GM23248 (cell line): ENCODE data around the gene TOPBP1. TPM values are rescaled to one million over a fixed set of nuclear protein-coding genes. Genes with fewer than 3 reads are reported as not detected.
"Not testable (repeated sequence)": the region's sequence is repeated elsewhere in the genome, so short reads cannot be mapped to it uniquely, and the experiment has no call there.

Experiments used
- DNase-seq: peaks from one replicate; pipeline ENCODE4 v3.0.0-alpha.2; 2015
- H2AFZ ChIP-seq: fragments of 200-600 bp; sonication (generic); 2 replicates; pipeline ENCODE4 v1.6.1; 2016; ENCODE audit warnings: antibody characterized with exemption
- H3F3A ChIP-seq: fragments of 200-600 bp; sonication (generic); 2 replicates; pipeline ENCODE4 v1.6.1; 2016; ENCODE audit warnings: mild to moderate bottlenecking, antibody characterized with exemption, mixed run types; ENCODE audit not compliant: insufficient read depth
- H3K27ac ChIP-seq: fragments of 200-600 bp; sonication (generic); 2 replicates; pipeline ENCODE4 v1.5.1; 2016; ENCODE audit warnings: mild to moderate bottlenecking
- H3K27me3 ChIP-seq: fragments of 200-600 bp; sonication (generic); replicated peaks from 2 replicates; pipeline ENCODE4 v1.6.1; 2016; ENCODE audit warnings: mild to moderate bottlenecking; ENCODE audit not compliant: insufficient read depth
- H3K36me3 ChIP-seq: fragments of 200-600 bp; sonication (generic); 2 replicates; pipeline ENCODE4 v1.6.1; 2016; ENCODE audit warnings: low read depth, mild to moderate bottlenecking
- H3K4me1 ChIP-seq: fragments of 200-600 bp; sonication (generic); 2 replicates; pipeline ENCODE4 v1.6.1; 2016; ENCODE audit warnings: mild to moderate bottlenecking; ENCODE audit not compliant: insufficient read depth
- H3K4me2 ChIP-seq: fragments of 200-600 bp; sonication (generic); one replicate; pipeline ENCODE4 v1.6.1; 2016; ENCODE audit warnings: mild to moderate bottlenecking; ENCODE audit not compliant: unreplicated experiment
- H3K4me3 ChIP-seq: fragments of 200-600 bp; sonication (generic); 2 replicates; pipeline ENCODE4 v1.5.1; 2016; ENCODE audit warnings: mild to moderate bottlenecking
- H3K79me2 ChIP-seq: fragments of 200-600 bp; sonication (generic); 2 replicates; pipeline ENCODE4 v1.6.1; 2016; ENCODE audit warnings: mild to moderate bottlenecking; ENCODE audit not compliant: insufficient read depth
- H3K9ac ChIP-seq: fragments of 200-600 bp; sonication (generic); 2 replicates; pipeline ENCODE4 v1.6.1; 2016; ENCODE audit warnings: mild to moderate bottlenecking
- H3K9me2 ChIP-seq: fragments of 200-600 bp; sonication (generic); 2 replicates; pipeline ENCODE4 v1.6.1; 2016; ENCODE audit warnings: mixed run types, mild to moderate bottlenecking, moderate library complexity; ENCODE audit not compliant: insufficient read depth
- H3K9me3 ChIP-seq: fragments of 200-600 bp; sonication (generic); one replicate; pipeline ENCODE4 v1.6.1; 2017; ENCODE audit warnings: low read depth
- H4K20me1 ChIP-seq: fragments of 200-600 bp; sonication (generic); 2 replicates; pipeline ENCODE4 v1.6.0; 2016; ENCODE audit not compliant: insufficient read depth
- EZH2 ChIP-seq: fragments of 200-600 bp; sonication (generic); IDR thresholded peaks from 2 replicates; pipeline ENCODE4 v1.6.1; 2018; ENCODE audit warnings: antibody characterized with exemption, mild to moderate bottlenecking; ENCODE audit not compliant: insufficient read depth, poor library complexity, severe bottlenecking
- EZH2phosphoT487 ChIP-seq: fragments of 200-600 bp; sonication (generic); IDR thresholded peaks from 2 replicates; pipeline ENCODE4 v1.6.1; 2018; ENCODE audit warnings: antibody characterized with exemption, moderate library complexity, mild to moderate bottlenecking, low read depth; ENCODE audit not compliant: insufficient read depth
- WGBS, 2 experiments: methylation state at CpG; one replicate each; pipeline ENCODE4 v1.1.6; 2015 to 2017; ENCODE audit warnings: low lambda C conversion rate in 2 of 2, low coverage in 1 of 2; ENCODE audit errors: missing lambda C conversion rate in 2 of 2; 5-methylcytosine and 5-hydroxymethylcytosine counted together
- in situ Hi-C: fragments of 300-500 bp; cut with MboI; formaldehyde crosslinking; loops from 2 replicates; pipeline ENCODE4 v1.15.0; 2020
- polyA plus RNA-seq: library from polyadenylated mRNA; unstranded; fragments of >200 nt; fragmentation: Nextera tagmentation; extraction: Ambion mirVana; gene quantifications from 2 replicates; pipeline ENCODE4 v1.2.1, GENCODE V29; 2016
- total RNA-seq: library from RNA; depleted of rRNA; stranded (reverse); fragments of >200 nt; shearing (Covaris generic); gene quantifications from 2 replicates; pipeline ENCODE4 v1.2.3, GENCODE V29; 2014

TOPBP1 gene
- total and polyA plus RNA-seq, 2 experiments from 2014 or later: 9.4 to 21.0 TPM

- H3K4me2 ChIP-seq: no peak overlapping the region
- no peaks in the 10 kb centered on the region for H3K27me3 ChIP-seq
- no peak overlapping the region for H2AFZ ChIP-seq
- WGBS, 2 experiments: 54 to 60% methylated on average over 8 of the region's 8 CpGs
- H3K4me3 ChIP-seq: no peak overlapping the region
- H3K27ac ChIP-seq: no peak overlapping the region
- H3K9me2 ChIP-seq: no peaks in the 10 kb centered on the region
- H3K4me1 ChIP-seq: no peaks in the 10 kb centered on the region
- no peaks in the 10 kb centered on the region for H3K79me2 ChIP-seq
- no peak for DNase-seq
- no peak overlapping the region for H3K9ac ChIP-seq
- H4K20me1 ChIP-seq: no peaks in the 10 kb centered on the region
- H3K9me3 ChIP-seq: no peaks in the 10 kb centered on the region
- no peaks in the 10 kb centered on the region for H3F3A ChIP-seq
- in situ Hi-C loops: no loop called here
- no peak for TF ChIP-seq EZH2
- no peak for TF ChIP-seq EZH2phosphoT487
- H3K36me3 ChIP-seq: no peaks in the 10 kb centered on the region
Observed at GRCh38 chr3:133693821-133694220, 32.1 kb upstream of the TOPBP1 start.

GRCh38 chr3:133692759-133693158 is 31.0 kb upstream of the TOPBP1 start:
- Histone ChIP-seq H4K20me1 (no peaks in the 10 kb centered on the region), H3K4me3 (no peak overlapping the region), H3K27me3 (no peaks in the 10 kb centered on the region), H3K9me2 (no peaks in the 10 kb centered on the region), H3F3A (no peaks in the 10 kb centered on the region), H3K4me1 (no peaks in the 10 kb centered on the region), H3K9me3 (no peaks in the 10 kb centered on the region), H3K4me2 (no peak overlapping the region), H3K79me2 (no peaks in the 10 kb centered on the region), H3K36me3 (no peaks in the 10 kb centered on the region), H2AFZ (no peak overlapping the region), H3K27ac (no peak overlapping the region), H3K9ac (no peak overlapping the region)
- TF ChIP-seq EZH2 (no peak), EZH2phosphoT487 (no peak)
- DNase-seq: no peak
- in situ Hi-C loops: no loop called here
- 48 to 55% methylated on average over 4 of the region's 4 CpGs for WGBS, 2 experiments

- Histone ChIP-seq H3K36me3 (no peaks in the 10 kb centered on the region), H4K20me1 (no peaks in the 10 kb centered on the region), H3K27me3 (no peaks in the 10 kb centered on the region), H3K9me2 (no peaks in the 10 kb centered on the region), H3K79me2 (no peaks in the 10 kb centered on the region), H3K27ac (no peak overlapping the region), H3F3A (no peaks in the 10 kb centered on the region), H3K9me3 (no peaks in the 10 kb centered on the region), H3K4me2 (no peak overlapping the region), H3K4me3 (no peak overlapping the region), H3K4me1 (no peaks in the 10 kb centered on the region), H2AFZ (no peak overlapping the region), H3K9ac (no peak overlapping the region)
- peak; percentile 64 for DNase-seq
- in situ Hi-C loops: no loop called here
- 49 to 54% methylated on average over 6 of the region's 6 CpGs for WGBS, 2 experiments
- TF ChIP-seq EZH2 (no peak), EZH2phosphoT487 (no peak)
Observed at GRCh38 chr3:133691273-133692107, 29.7 kb upstream of the TOPBP1 start.

- DNase-seq, H3K9me2 ChIP-seq, H4K20me1 ChIP-seq, H3K4me2 ChIP-seq, H3K9me3 ChIP-seq, H2AFZ ChIP-seq, H3K27ac ChIP-seq, H3K9ac ChIP-seq, H3F3A ChIP-seq, H3K4me1 ChIP-seq, H3K4me3 ChIP-seq, in situ Hi-C loops, H3K36me3 ChIP-seq, H3K79me2 ChIP-seq: not testable (repeated sequence)
- WGBS, 2 experiments: 73 to 80% methylated on average over 2 of the region's 2 CpGs
- peaks cover 31% of the 10 kb centered on the region for H3K27me3 ChIP-seq
Observed at GRCh38 chr3:133677993-133678392, 16.3 kb upstream of the TOPBP1 start.
